Fibroblast of lung (primary cell): ENCODE results near the gene GLIS1. TPM values are rescaled to one million over a fixed set of nuclear protein-coding genes. Genes with fewer than 3 reads are reported as not detected.

Experiments
- DNase-seq, 2 donors: peaks; one replicate each; pipeline versions ENCODE4 v3.0.0 to v3.0.0-alpha.2; 2010; ENCODE audit warnings: low read depth in 2 of 2
- H2AFZ ChIP-seq: 2 replicates; pipeline ENCODE4 v1.5.1; 2012; ENCODE audit warnings: low read length, control low read depth, inconsistent platforms
- H3K27ac ChIP-seq: 2 replicates; pipeline ENCODE4 v1.5.1; 2011; ENCODE audit warnings: low read length, control low read depth; ENCODE audit not compliant: insufficient read depth
- H3K27me3 ChIP-seq: 2 replicates; pipeline ENCODE4 v1.5.1; 2011; ENCODE audit warnings: mild to moderate bottlenecking, low read length; ENCODE audit not compliant: control insufficient read depth, insufficient read depth
- H3K36me3 ChIP-seq: 2 replicates; pipeline ENCODE4 v1.5.1; 2011; ENCODE audit warnings: low read length; ENCODE audit not compliant: control insufficient read depth, insufficient read depth
- H3K4me1 ChIP-seq: 2 replicates; pipeline ENCODE4 v1.5.1; 2011; ENCODE audit warnings: low read length; ENCODE audit not compliant: control insufficient read depth, insufficient read depth; ENCODE audit errors: extremely low read depth
- H3K4me2 ChIP-seq: 2 replicates; pipeline ENCODE4 v1.5.1; 2011; ENCODE audit warnings: low read length, control low read depth; ENCODE audit not compliant: insufficient read depth; ENCODE audit errors: extremely low read depth
- H3K4me3 ChIP-seq, 4 experiments: fragments of 200-600 bp in 1 of 4; sonication (generic) in 1 of 4; replicated peaks in 1 of 4; 2 replicates each; pipeline ENCODE4 v1.5.1; 2011 to 2016; ENCODE audit warnings: low read length in 4 of 4, low read depth in 3 of 4, mild to moderate bottlenecking in 3 of 4, control low read depth in 2 of 4, inconsistent platforms in 1 of 4, mixed read lengths in 1 of 4; ENCODE audit not compliant: insufficient read depth in 1 of 4; ENCODE audit errors: control extremely low read depth in 1 of 4
- H3K79me2 ChIP-seq: 2 replicates; pipeline ENCODE4 v1.5.1; 2012; ENCODE audit warnings: mild to moderate bottlenecking, low read length, inconsistent platforms; ENCODE audit not compliant: control insufficient read depth, insufficient read depth
- H3K9ac ChIP-seq: 2 replicates; pipeline ENCODE4 v1.5.1; 2011; ENCODE audit warnings: mild to moderate bottlenecking, low read length, control low read depth; ENCODE audit not compliant: insufficient read depth
- H3K9me3 ChIP-seq: 2 replicates; pipeline ENCODE4 v1.5.1; 2012; ENCODE audit warnings: low read depth, low read length; ENCODE audit not compliant: control insufficient read depth, insufficient read depth
- H4K20me1 ChIP-seq: 2 replicates; pipeline ENCODE4 v1.5.1; 2011; ENCODE audit warnings: low read length; ENCODE audit not compliant: control insufficient read depth, insufficient read depth; ENCODE audit errors: extremely low read depth
- CTCF ChIP-seq, 2 donors: IDR thresholded peaks in 1 of 2; conservative IDR thresholded peaks in 1 of 2; 1 replicate in 1 of 2; 2 replicates in 1 of 2; pipeline ENCODE4 v1.5.1; 2011 to 2012; ENCODE audit warnings: low read length in 2 of 2, control low read depth in 1 of 2, inconsistent platforms in 1 of 2, low read depth in 1 of 2, mild to moderate bottlenecking in 1 of 2
- EZH2 ChIP-seq: IDR thresholded peaks from 2 replicates; pipeline ENCODE4 v1.5.1; 2012; ENCODE audit warnings: low read length, control low read depth, mild to moderate bottlenecking; ENCODE audit errors: missing control alignments
- polyA plus RNA-seq, 2 donors: library from polyadenylated mRNA; depleted of rRNA in 1 of 2; stranded (reverse) in 1 of 2; unstranded in 1 of 2; fragments of >200 nt; gene quantifications; 2 replicates each; pipeline ENCODE4 v1.2.1, GENCODE V29; 2011 to 2012; ENCODE audit warnings: missing spikeins in 1 of 2
- total RNA-seq: library from RNA; depleted of rRNA; stranded (reverse); fragments of >200 nt; gene quantifications from 2 replicates; pipeline ENCODE4 v1.2.1, GENCODE V29; 2014

Gene GLIS1
- total and polyA plus RNA-seq, 2 donors (not counting 1 experiment from before 2014, with no cell fraction given) = under 0.01 to 0.05 TPM

- no peak overlapping the region for H3K9ac ChIP-seq
- no peak overlapping the region for H3K4me2 ChIP-seq
- H4K20me1 ChIP-seq = no peaks in the 10 kb centered on the region
- no peaks in the 10 kb centered on the region for H3K79me2 ChIP-seq
- no peak overlapping the region for H3K27ac ChIP-seq
- H3K27me3 ChIP-seq = peaks cover 17% of the 10 kb centered on the region
- DNase-seq = no peak
- H3K9me3 ChIP-seq = no peaks in the 10 kb centered on the region
- no peaks in the 10 kb centered on the region for H3K4me1 ChIP-seq
- H3K4me3 ChIP-seq = no peak overlapping the region
- H3K36me3 ChIP-seq = no peaks in the 10 kb centered on the region
- no peak overlapping the region for H2AFZ ChIP-seq
- TF ChIP-seq CTCF (conservative IDR thresholded peaks at IDR 0.05 in 1 of 2, IDR thresholded peaks at IDR 0.05 in 1 of 2; ENCODE audit: low read depth in 1 of 2, low read length in 2 of 2) = no peak
- no peak for TF ChIP-seq EZH2
Measured at GRCh38 chr1:53482441-53483153, 256.4 kb downstream of the GLIS1 start.

- Histone ChIP-seq H3K4me2 (no peak overlapping the region), H3K4me3 (no peak overlapping the region), H4K20me1 (no peaks in the 10 kb centered on the region), H3K79me2 (no peaks in the 10 kb centered on the region), H3K9me3 (no peaks in the 10 kb centered on the region), H3K9ac (no peak overlapping the region), H3K4me1 (no peaks in the 10 kb centered on the region), H3K27ac (no peak overlapping the region), H2AFZ (no peak overlapping the region), H3K27me3 (peaks cover 19% of the 10 kb centered on the region), H3K36me3 (no peaks in the 10 kb centered on the region)
- no peak for DNase-seq
- TF ChIP-seq EZH2 = no peak
- no peak for TF ChIP-seq CTCF (conservative IDR thresholded peaks at IDR 0.05 in 1 of 2, IDR thresholded peaks at IDR 0.05 in 1 of 2; ENCODE audit: low read depth in 1 of 2, low read length in 2 of 2)
Measured at GRCh38 chr1:53481456-53481855, 257.5 kb downstream of the GLIS1 start.

DNA sequence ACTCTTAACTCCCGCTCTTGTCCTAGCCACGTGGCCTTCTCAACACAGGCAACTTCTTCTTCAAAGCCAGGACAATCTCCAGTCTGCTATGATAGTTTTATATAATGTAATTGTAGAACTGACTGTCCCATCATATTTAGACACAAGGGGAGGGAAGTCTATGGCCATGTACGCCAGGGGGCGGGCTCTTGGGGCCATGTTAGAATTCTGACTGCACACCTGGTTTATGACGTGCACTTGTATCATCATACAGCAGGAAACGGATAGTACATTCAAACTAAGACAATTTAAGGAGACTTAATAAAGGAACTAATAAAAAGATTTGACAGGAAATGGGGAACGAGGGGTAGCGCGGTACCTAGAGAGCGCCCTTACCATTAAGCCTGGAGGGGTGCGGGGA lies 258.3 kb downstream of the GLIS1 start:
- H3K4me2 ChIP-seq = no peak overlapping the region
- H4K20me1 ChIP-seq = no peaks in the 10 kb centered on the region
- no peak overlapping the region for H3K9ac ChIP-seq
- no peaks in the 10 kb centered on the region for H3K79me2 ChIP-seq
- no peak overlapping the region for H3K4me3 ChIP-seq
- H3K9me3 ChIP-seq = no peaks in the 10 kb centered on the region
- no peaks in the 10 kb centered on the region for H3K4me1 ChIP-seq
- H3K27me3 ChIP-seq = peaks cover 14% of the 10 kb centered on the region
- no peak for DNase-seq
- TF ChIP-seq EZH2 (no peak), CTCF (conservative IDR thresholded peaks at IDR 0.05 in 1 of 2, IDR thresholded peaks at IDR 0.05 in 1 of 2; ENCODE audit: low read depth in 1 of 2, low read length in 2 of 2) (no peak)
- no peak overlapping the region for H3K27ac ChIP-seq
- H3K36me3 ChIP-seq = no peaks in the 10 kb centered on the region
- H2AFZ ChIP-seq = no peak overlapping the region
